Measurements from ENCODE around the gene CIDEA.
"Not testable (repeated sequence)": the region's sequence is repeated elsewhere in the genome, so short reads cannot be mapped to it uniquely, and the experiment has no call there.

The CIDEA gene

GRCh38 chr18:12238826-12239225 is 15.3 kb upstream of the CIDEA start:
- DNase-seq (ENCODE audit: low read depth in 4 of 4, low spot score in 1 of 4) = no peak

- DNase-seq (ENCODE audit: low read depth in 4 of 4, low spot score in 1 of 4) = no peak
Measured at GRCh38 chr18:12239431-12239830, 14.7 kb upstream of the CIDEA start.

- DNase-seq (ENCODE audit: low read depth in 4 of 4, low spot score in 1 of 4) = no peak
Measured at GRCh38 chr18:12242658-12243260, 11.4 kb upstream of the CIDEA start.

GRCh38 chr18:12243272-12243671 is 10.9 kb upstream of the CIDEA start:
- DNase-seq (ENCODE audit: low read depth in 4 of 4, low spot score in 1 of 4) = not testable (repeated sequence)

- DNase-seq (ENCODE audit: low read depth in 4 of 4, low spot score in 1 of 4) = no peak
Measured at GRCh38 chr18:12245793-12246135, 8.4 kb upstream of the CIDEA start.

GRCh38 chr18:12246849-12247808 is 7.0 kb upstream of the CIDEA start:
- no peak for DNase-seq (ENCODE audit: low read depth in 4 of 4, low spot score in 1 of 4)

GRCh38 chr18:12247946-12248345 is 6.2 kb upstream of the CIDEA start:
- no peak for DNase-seq (ENCODE audit: low read depth in 4 of 4, low spot score in 1 of 4)

GRCh38 chr18:12248926-12249720 is 5.0 kb upstream of the CIDEA start:
- DNase-seq (ENCODE audit: low read depth in 4 of 4, low spot score in 1 of 4) = no peak

- DNase-seq (ENCODE audit: low read depth in 4 of 4, low spot score in 1 of 4) = no peak
Measured at GRCh38 chr18:12251311-12251710, 2.9 kb upstream of the CIDEA start.

GRCh38 chr18:12252061-12252460 is 2.1 kb upstream of the CIDEA start:
- DNase-seq (ENCODE audit: low read depth in 4 of 4, low spot score in 1 of 4) = no peak

- DNase-seq (ENCODE audit: low read depth in 4 of 4, low spot score in 1 of 4) = no peak
Measured at GRCh38 chr18:12253027-12253426, 1.1 kb upstream of the CIDEA start.

- DNase-seq (ENCODE audit: low read depth in 4 of 4, low spot score in 1 of 4) = no peak
Measured at GRCh38 chr18:12253663-12254135, 462 bp upstream of the CIDEA start.

- DNase-seq (ENCODE audit: low read depth in 4 of 4, low spot score in 1 of 4) = no peak
Measured at GRCh38 chr18:12254820-12255511, 805 bp downstream of the CIDEA start.

- no peak for DNase-seq (ENCODE audit: low read depth in 4 of 4, low spot score in 1 of 4)
Measured at GRCh38 chr18:12255626-12256026, 1.5 kb downstream of the CIDEA start.

GRCh38 chr18:12256951-12257350 is 2.8 kb downstream of the CIDEA start:
- DNase-seq (ENCODE audit: low read depth in 4 of 4, low spot score in 1 of 4) = no peak

GRCh38 chr18:12257996-12258718 is 4.0 kb downstream of the CIDEA start:
- DNase-seq (ENCODE audit: low read depth in 4 of 4, low spot score in 1 of 4) = no peak

GRCh38 chr18:12258719-12259705 is 4.9 kb downstream of the CIDEA start:
- no peak for DNase-seq (ENCODE audit: low read depth in 4 of 4, low spot score in 1 of 4)

GRCh38 chr18:12262748-12263147 is 8.6 kb downstream of the CIDEA start:
- DNase-seq (ENCODE audit: low read depth in 4 of 4, low spot score in 1 of 4) = no peak

GRCh38 chr18:12264864-12265263 is 10.7 kb downstream of the CIDEA start:
- no peak for DNase-seq (ENCODE audit: low read depth in 4 of 4, low spot score in 1 of 4)
